Caco-2 (cell line): ENCODE data around the gene RALGAPA2. TPM values are rescaled to one million over a fixed set of nuclear protein-coding genes. Genes with fewer than 3 reads are reported as not detected.
A peak's percentile ranks its signal among the peaks of the same experiment; 100 is the strongest.

Experiments
- BruUV-seq: library from RNA; stranded (reverse); fragments of 400-500 nt; replicated peaks from 2 replicates; lab custom pipeline; 2021; lab: Mats Ljungman, UMichigan
- CTCF ChIA-PET: fragments of 300-600 bp; sonication (Branson Sonifier 250); formaldehyde crosslinking; loops from one replicate; lab custom pipeline; 2022; ENCODE audit warnings: antibody characterized with exemption; lab: Charles Lee
- POLR2A ChIA-PET: fragments of 300-600 bp; sonication (Branson Sonifier 250); formaldehyde crosslinking; loops from one replicate; lab custom pipeline; 2022; ENCODE audit warnings: antibody characterized with exemption; lab: Charles Lee
- DNase-seq, 2 experiments: peaks; one replicate each; pipeline versions ENCODE4 v3.0.0 to v3.0.0-alpha.2; 2020 to 2022
- H3K27me3 ChIP-seq: replicated peaks from 2 replicates; pipeline ENCODE4 v1.6.0; 2011; ENCODE audit warnings: low read length; ENCODE audit not compliant: control insufficient read depth, insufficient read depth
- H3K36me3 ChIP-seq: 2 replicates; pipeline ENCODE4 v1.5.1; 2011; ENCODE audit warnings: low read length; ENCODE audit not compliant: control insufficient read depth, insufficient read depth
- H3K4me1 ChIP-seq: fragments of 250-450 bp; sonication (Bioruptor Pico); 2 replicates; pipeline ENCODE4 v1.5.1; 2020; ENCODE audit warnings: mild to moderate bottlenecking
- H3K4me3 ChIP-seq: 2 replicates; pipeline ENCODE4 v1.5.1; 2011; ENCODE audit warnings: low read depth, mild to moderate bottlenecking, control low read depth, low read length
- H3K9me3 ChIP-seq: fragments of 250-450 bp; sonication (Bioruptor Pico); 2 replicates; pipeline ENCODE4 v1.5.1; 2020; ENCODE audit warnings: mild to moderate bottlenecking, moderate library complexity
- H3K27ac Mint-ChIP-seq: one replicate; pipeline ENCODE4 v1.8.0; 2022; ENCODE audit warnings: mixed read lengths; ENCODE audit not compliant: unreplicated experiment
- H3K27me3 Mint-ChIP-seq: one replicate; pipeline ENCODE4 v1.8.0; 2022; ENCODE audit warnings: mixed read lengths; ENCODE audit not compliant: insufficient read depth, unreplicated experiment
- H3K36me3 Mint-ChIP-seq: one replicate; pipeline ENCODE4 v1.8.0; 2022; ENCODE audit warnings: mild to moderate bottlenecking, mixed read lengths; ENCODE audit not compliant: insufficient read depth, unreplicated experiment
- H3K4me1 Mint-ChIP-seq: one replicate; pipeline ENCODE4 v1.8.0; 2022; ENCODE audit warnings: low read depth, mixed read lengths; ENCODE audit not compliant: unreplicated experiment
- H3K4me3 Mint-ChIP-seq: one replicate; pipeline ENCODE4 v1.8.0; 2022; ENCODE audit warnings: mild to moderate bottlenecking, moderate library complexity, mixed read lengths; ENCODE audit not compliant: unreplicated experiment
- H3K9me3 Mint-ChIP-seq: one replicate; pipeline ENCODE4 v1.8.0; 2022; ENCODE audit warnings: mixed read lengths; ENCODE audit not compliant: unreplicated experiment
- intact Hi-C: fragments of 100-400 bp; cut with micrococcal nuclease; formaldehyde crosslinking; loops from one replicate; pipeline ENCODE4 v1.10.0; 2022; ENCODE audit not compliant: unreplicated experiment
- total RNA-seq: library from RNA; stranded (reverse); gene quantifications from 2 replicates; pipeline ENCODE4 v1.2.3, GENCODE V29; 2022
- TF ChIP-seq, protein P1 (sequence below), 2 experiments: fragments of 200-600 bp in 1 of 2; IDR thresholded peaks; 1 replicate in 1 of 2; 2 replicates in 1 of 2; pipeline versions ENCODE4 v1.5.1 to v1.8.0; 2011 to 2022; ENCODE audit warnings: antibody characterized with exemption in 1 of 2, control low read depth in 1 of 2, inconsistent platforms in 1 of 2, low read depth in 1 of 2, low read length in 1 of 2, mild to moderate bottlenecking in 1 of 2, moderate library complexity in 1 of 2; ENCODE audit not compliant: insufficient read depth in 1 of 2, severe bottlenecking in 1 of 2, unreplicated experiment in 1 of 2

RALGAPA2 gene
- total RNA-seq, 1 experiment from 2014 or later, result 17.3 TPM

DNA sequence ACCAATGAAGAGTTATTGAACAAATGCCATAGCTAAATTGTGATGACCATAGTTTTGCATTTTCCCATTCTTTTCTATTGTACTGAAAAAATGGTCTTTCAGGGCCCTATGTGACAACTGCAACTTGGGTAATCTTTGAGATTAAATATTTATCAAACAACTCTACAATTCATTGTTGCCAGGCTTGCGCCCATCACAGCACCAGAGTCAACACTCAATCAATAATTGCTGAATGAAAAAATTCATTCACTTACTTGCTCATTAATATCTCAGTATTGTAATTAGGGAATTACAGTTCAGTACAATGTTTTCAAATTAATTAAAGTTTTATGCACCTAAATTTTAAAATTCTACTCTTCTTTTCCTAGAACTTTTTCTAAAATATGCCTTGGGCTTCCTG lies 7.7 kb upstream of the RALGAPA2 start:
- Mint-ChIP-seq H3K9me3 (no peaks in the 10 kb centered on the region), H3K4me1 (no peaks in the 10 kb centered on the region), H3K27me3 (peaks cover 3% of the 10 kb centered on the region), H3K36me3 (no peaks in the 10 kb centered on the region), H3K27ac (no peak overlapping the region), H3K4me3 (no peak overlapping the region)
- POLR2A ChIA-PET, result no interaction called here
- intact Hi-C loops, result no loop called here
- BruUV-seq, result no TSS peak
- no peaks in the 10 kb centered on the region for H3K36me3 ChIP-seq
- no peaks in the 10 kb centered on the region for H3K9me3 ChIP-seq
- H3K27me3 ChIP-seq, result no peaks in the 10 kb centered on the region
- CTCF ChIA-PET, result no interaction called here
- H3K4me3 ChIP-seq, result no peak overlapping the region
- TF ChIP-seq, protein P1, sequence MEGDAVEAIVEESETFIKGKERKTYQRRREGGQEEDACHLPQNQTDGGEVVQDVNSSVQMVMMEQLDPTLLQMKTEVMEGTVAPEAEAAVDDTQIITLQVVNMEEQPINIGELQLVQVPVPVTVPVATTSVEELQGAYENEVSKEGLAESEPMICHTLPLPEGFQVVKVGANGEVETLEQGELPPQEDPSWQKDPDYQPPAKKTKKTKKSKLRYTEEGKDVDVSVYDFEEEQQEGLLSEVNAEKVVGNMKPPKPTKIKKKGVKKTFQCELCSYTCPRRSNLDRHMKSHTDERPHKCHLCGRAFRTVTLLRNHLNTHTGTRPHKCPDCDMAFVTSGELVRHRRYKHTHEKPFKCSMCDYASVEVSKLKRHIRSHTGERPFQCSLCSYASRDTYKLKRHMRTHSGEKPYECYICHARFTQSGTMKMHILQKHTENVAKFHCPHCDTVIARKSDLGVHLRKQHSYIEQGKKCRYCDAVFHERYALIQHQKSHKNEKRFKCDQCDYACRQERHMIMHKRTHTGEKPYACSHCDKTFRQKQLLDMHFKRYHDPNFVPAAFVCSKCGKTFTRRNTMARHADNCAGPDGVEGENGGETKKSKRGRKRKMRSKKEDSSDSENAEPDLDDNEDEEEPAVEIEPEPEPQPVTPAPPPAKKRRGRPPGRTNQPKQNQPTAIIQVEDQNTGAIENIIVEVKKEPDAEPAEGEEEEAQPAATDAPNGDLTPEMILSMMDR (IDR thresholded peaks at IDR 0.05; ENCODE audit: insufficient read depth in 1 of 2, low read depth in 1 of 2, low read length in 1 of 2, severe bottlenecking in 1 of 2, unreplicated experiment in 1 of 2), result no peak
- no peak for DNase-seq
- no peaks in the 10 kb centered on the region for H3K4me1 ChIP-seq

DNA sequence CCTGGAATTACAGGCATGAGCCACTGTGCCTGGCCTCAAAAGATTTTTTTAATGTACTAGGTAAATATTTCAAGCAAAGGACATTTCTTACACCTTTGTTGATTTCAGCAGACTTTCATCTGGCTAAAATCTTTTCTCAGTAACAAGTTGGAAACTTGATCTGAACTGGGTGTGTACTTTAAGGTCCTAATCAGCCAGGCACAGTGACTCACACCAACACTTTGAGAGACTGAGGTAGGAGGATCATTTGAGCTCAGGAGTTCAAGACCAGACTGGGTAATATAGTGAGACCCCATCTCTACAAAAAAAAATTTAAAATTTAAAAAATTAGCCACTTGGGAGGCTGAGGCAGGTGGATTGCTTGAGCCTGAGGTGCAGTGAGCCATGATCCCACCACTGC lies 7.0 kb upstream of the RALGAPA2 start:
- TF ChIP-seq, protein P1 (IDR thresholded peaks at IDR 0.05; ENCODE audit: insufficient read depth in 1 of 2, low read depth in 1 of 2, low read length in 1 of 2, severe bottlenecking in 1 of 2, unreplicated experiment in 1 of 2), result no peak
- Histone ChIP-seq H3K4me1 (no peaks in the 10 kb centered on the region), H3K4me3 (no peak overlapping the region), H3K36me3 (no peaks in the 10 kb centered on the region), H3K27me3 (no peaks in the 10 kb centered on the region), H3K9me3 (no peaks in the 10 kb centered on the region)
- Mint-ChIP-seq H3K4me1 (no peaks in the 10 kb centered on the region), H3K4me3 (no peak overlapping the region), H3K27me3 (peaks cover 3% of the 10 kb centered on the region), H3K9me3 (no peaks in the 10 kb centered on the region), H3K27ac (no peak overlapping the region), H3K36me3 (no peaks in the 10 kb centered on the region)
- BruUV-seq, result no TSS peak
- intact Hi-C loops, result no loop called here
- ChIA-PET CTCF (no interaction called here), POLR2A (no interaction called here)
- no peak for DNase-seq

DNA sequence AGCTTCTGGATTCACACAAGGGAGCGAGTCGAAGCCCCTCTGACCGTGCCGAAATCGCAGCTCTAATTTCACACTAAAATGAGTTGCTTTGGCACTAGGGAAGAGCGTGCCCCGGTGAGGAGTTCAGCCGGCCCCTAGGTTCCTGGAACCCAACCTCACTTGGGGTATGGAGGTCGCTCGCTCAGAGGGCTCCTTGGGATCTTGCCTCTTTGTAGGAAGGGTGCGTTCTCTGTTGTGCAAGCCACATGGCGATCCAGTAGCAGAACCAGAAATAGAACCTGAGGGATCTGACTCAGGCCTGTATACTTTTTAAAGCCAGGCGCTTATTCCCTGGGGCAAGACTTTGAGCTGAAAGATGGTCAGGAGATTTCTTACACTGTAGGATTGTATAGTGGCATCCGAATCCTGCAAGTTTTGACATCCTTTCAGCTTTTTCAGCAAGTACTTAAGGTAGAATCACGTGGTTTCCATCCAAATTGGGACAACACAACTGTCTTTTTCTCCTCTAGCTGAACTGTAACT lies 861 bp upstream of the RALGAPA2 start:
- no peaks in the 10 kb centered on the region for H3K27me3 ChIP-seq
- peaks cover 15% of the 10 kb centered on the region; the same call in 1 of the 2 replicates for H3K4me1 ChIP-seq
- H3K36me3 ChIP-seq, result no peaks in the 10 kb centered on the region
- H3K27me3 Mint-ChIP-seq, result no peaks in the 10 kb centered on the region
- H3K9me3 Mint-ChIP-seq, result no peaks in the 10 kb centered on the region
- peak overlapping the region; percentile 86 for H3K27ac Mint-ChIP-seq
- no peaks in the 10 kb centered on the region for H3K4me1 Mint-ChIP-seq
- ChIA-PET POLR2A (no interaction called here), CTCF (interaction anchor here (1.1 kb wide), 1 partner anchor 10 kb away, joined by 4 read pairs; no protein-coding TSS in a partner anchor)
- no TSS peak for BruUV-seq
- intact Hi-C loops, result loop anchor here (2.0 kb wide), 1 partner anchor 49 kb away; no protein-coding TSS in a partner anchor
- TF ChIP-seq, protein P1 (IDR thresholded peaks at IDR 0.05; ENCODE audit: insufficient read depth in 1 of 2, low read depth in 1 of 2, low read length in 1 of 2, severe bottlenecking in 1 of 2, unreplicated experiment in 1 of 2), result no peak
- peak overlapping the region; percentile 86 for H3K4me3 Mint-ChIP-seq
- peak overlapping the region; percentile 75 for H3K4me3 ChIP-seq
- peaks cover 13% of the 10 kb centered on the region for H3K36me3 Mint-ChIP-seq
- DNase-seq, result peak in 1 of 2 experiments; percentile 16
- no peaks in the 10 kb centered on the region for H3K9me3 ChIP-seq
